ENCODE measurements around the gene THPO.

THPO gene

GRCh38 chr3:184333700-184334099, 44.3 kb downstream of the THPO start:
- DNase-seq (ENCODE audit: low read depth), result no peak

GRCh38 chr3:184333190-184333589, 44.8 kb downstream of the THPO start:
- no peak for DNase-seq (ENCODE audit: low read depth)

- DNase-seq (ENCODE audit: low read depth), result no peak
Measured at GRCh38 chr3:184332370-184333090, 45.5 kb downstream of the THPO start.

- DNase-seq (ENCODE audit: low read depth), result no peak
Measured at GRCh38 chr3:184328516-184328915, 49.5 kb downstream of the THPO start.

GRCh38 chr3:184327171-184327570, 50.8 kb downstream of the THPO start:
- no peak for DNase-seq (ENCODE audit: low read depth)

- no peak for DNase-seq (ENCODE audit: low read depth)
Measured at GRCh38 chr3:184325715-184326369, 52.2 kb downstream of the THPO start.

- no peak for DNase-seq (ENCODE audit: low read depth)
Measured at GRCh38 chr3:184325269-184325668, 52.7 kb downstream of the THPO start.

- no peak for DNase-seq (ENCODE audit: low read depth)
Measured at GRCh38 chr3:184323696-184324095, 54.3 kb downstream of the THPO start.

- DNase-seq (ENCODE audit: low read depth), result no peak
Measured at GRCh38 chr3:184322731-184323487, 55.1 kb downstream of the THPO start.
